GM12874 (cell line): ENCODE results near the gene RUNX1.

Source experiments
- TF ChIP-seq, protein P1 (sequence below): IDR thresholded peaks from 2 replicates; pipeline ENCODE4 v1.5.1; 2011; ENCODE audit warnings: low read depth, mild to moderate bottlenecking, control low read depth, low read length, moderate library complexity; ENCODE audit not compliant: insufficient read depth

The RUNX1 gene

DNA sequence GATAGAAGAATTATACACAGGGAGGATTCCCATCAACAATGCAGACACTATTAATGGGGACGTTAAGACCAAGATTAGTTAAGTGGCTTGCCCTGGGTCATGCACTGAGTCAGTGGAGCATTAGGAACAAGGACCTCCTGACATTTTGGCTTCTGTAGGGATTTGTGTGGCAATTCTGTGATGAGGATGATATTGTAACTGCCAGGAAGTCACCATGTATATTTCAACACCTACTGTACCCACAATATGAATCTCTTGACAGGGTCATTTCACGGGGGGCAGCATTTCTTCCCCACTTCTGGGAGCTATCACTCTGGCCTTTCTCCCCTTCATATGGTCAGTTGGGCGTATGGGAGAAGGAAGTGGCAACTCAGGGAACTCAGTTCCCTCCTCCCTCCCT, 134.9 kb downstream of the RUNX1 start:
- TF ChIP-seq, protein P1, sequence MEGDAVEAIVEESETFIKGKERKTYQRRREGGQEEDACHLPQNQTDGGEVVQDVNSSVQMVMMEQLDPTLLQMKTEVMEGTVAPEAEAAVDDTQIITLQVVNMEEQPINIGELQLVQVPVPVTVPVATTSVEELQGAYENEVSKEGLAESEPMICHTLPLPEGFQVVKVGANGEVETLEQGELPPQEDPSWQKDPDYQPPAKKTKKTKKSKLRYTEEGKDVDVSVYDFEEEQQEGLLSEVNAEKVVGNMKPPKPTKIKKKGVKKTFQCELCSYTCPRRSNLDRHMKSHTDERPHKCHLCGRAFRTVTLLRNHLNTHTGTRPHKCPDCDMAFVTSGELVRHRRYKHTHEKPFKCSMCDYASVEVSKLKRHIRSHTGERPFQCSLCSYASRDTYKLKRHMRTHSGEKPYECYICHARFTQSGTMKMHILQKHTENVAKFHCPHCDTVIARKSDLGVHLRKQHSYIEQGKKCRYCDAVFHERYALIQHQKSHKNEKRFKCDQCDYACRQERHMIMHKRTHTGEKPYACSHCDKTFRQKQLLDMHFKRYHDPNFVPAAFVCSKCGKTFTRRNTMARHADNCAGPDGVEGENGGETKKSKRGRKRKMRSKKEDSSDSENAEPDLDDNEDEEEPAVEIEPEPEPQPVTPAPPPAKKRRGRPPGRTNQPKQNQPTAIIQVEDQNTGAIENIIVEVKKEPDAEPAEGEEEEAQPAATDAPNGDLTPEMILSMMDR = no peak

DNA sequence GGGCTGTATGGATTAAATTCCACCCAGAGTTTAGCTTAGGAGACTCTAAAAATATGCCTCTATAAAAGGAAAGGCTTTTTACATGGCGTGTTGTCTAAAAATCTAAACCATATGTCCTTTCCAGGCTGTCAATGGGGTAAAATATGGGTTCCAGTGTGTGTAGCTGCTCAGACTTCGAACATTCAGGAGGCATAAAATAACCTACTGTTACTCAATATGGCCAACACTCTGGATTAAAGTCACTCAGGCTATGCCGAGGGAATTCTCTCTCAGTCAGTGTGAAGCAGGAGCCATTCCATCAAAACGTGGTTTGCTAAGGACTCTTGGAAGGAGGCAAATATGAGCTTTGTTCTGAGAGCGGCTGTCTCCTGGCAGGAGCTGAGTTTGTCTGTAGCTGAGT, 135.3 kb downstream of the RUNX1 start:
- TF ChIP-seq, protein P1 = no peak

DNA sequence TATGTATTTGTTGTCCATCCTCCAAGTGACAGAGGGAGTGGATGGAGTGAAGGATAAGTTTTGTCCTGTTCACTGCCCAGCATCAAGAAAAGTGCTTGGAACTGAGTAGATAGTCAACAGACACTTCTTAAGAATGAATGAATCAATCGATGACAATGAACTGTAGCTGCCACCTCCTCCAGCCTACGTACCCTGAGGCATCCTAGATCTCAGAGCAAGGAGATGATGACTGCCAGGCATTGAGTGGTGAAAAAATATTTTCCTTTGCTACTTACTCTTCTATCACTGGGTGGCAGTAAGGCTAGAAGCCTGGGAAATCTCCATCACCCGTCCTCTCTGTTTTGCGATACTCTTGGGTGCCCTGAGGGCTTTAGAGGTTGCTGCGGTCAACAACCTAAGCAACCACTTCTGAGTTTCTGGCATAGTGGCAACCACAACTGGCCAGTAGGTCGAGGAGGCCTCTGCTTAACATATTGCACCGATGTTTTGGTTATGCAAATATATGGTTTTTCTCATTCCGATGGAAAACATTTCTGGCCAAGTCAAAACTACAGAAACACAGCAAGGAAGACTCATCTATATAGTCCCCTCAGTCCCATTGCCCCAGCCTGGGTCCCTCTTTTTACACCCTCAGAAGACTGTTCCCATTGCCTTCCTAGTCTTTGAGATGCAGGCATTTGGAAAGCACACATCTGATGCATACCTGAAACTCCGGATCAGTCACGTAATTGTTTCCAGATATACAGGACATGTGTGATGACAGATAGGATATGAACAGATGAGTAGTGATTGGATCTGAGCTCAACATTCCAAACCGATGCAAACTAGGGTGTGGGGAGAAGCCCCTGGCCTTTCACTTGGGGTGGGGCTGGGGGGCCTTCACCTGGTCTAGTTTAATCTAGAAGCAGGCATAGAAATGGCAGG, 136.8 kb downstream of the RUNX1 start:
- TF ChIP-seq, protein P1 = 0 out of 2 replicates have a peak, but pooled peaks have one; percentile 12

DNA sequence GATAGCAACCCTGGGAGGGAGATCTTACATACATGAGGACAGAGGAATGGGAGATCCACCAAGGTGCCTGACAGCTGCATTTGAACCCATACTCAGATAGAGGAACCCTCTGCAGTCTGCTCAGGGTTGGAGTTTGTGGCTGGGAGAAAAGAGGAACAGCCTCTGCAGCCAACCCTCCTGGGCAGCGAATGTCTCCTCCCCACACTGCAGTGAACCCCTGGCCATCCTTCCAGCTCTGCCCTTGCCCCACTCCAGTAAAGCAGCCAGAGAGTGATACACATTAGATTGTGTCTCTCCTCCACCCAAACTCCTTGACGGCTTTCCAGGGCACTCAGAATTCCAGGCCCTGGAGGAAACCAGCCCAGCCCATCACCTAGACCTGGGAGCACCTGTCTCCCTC, 137.7 kb downstream of the RUNX1 start:
- TF ChIP-seq, protein P1 = no peak

DNA sequence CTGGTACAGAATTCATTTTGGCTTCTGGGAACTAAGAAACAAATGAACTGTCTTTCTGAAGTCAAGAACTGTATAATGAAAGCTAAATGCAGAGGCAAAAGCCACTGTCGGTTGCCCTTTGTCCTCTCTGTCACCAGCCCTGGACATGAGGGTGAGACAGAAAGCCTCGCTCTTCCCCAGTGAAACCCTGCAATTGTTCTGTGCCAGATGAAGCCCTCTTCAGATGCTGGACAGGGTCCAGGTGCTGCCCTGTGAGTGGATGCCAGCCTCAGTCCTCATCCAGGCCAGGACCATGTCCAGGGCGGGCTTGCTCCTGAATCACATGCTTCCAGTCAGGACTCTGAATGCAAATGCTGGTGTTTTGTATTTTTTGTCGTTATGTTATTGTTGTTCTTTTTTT, 138.7 kb downstream of the RUNX1 start:
- TF ChIP-seq, protein P1 = no peak

DNA sequence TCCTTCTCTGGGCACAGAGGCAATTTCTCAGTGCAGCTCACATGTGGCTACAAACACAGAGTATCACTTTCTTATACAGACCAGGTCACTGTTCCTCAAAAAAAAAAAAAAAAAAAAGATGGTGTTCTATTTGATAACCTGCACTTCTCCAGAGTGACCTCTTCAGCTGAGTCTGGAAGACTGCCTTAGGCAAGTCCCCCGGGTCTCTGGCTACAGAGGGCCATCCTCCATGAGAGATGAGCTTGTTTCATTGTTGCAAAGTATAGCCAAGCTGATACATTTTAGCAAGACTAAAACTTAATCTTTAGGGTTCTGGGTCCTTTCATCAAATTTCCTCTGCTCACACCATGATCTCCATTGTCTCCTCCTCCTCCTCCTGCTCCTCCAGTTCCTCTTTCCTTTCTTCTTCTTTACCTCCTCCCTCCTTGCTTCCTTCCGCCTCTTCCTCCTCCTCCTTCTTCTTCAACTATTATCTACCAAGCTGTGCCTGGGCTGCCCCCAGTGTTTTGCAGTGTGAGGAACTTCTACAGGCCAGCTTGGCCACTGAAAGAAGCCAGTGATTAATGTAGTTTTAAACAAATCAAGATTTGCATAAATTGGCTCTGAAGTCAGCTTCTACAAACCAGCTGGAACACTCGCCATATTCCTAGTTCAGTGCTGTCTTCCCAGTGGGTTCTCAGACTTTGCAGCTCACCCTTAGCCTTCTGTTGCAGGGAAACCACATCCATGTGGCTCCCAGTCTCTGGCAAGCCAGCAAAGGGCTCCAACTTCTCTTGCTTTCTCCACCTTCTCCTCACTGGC, 139.4 kb downstream of the RUNX1 start:
- TF ChIP-seq, protein P1 = no peak

DNA sequence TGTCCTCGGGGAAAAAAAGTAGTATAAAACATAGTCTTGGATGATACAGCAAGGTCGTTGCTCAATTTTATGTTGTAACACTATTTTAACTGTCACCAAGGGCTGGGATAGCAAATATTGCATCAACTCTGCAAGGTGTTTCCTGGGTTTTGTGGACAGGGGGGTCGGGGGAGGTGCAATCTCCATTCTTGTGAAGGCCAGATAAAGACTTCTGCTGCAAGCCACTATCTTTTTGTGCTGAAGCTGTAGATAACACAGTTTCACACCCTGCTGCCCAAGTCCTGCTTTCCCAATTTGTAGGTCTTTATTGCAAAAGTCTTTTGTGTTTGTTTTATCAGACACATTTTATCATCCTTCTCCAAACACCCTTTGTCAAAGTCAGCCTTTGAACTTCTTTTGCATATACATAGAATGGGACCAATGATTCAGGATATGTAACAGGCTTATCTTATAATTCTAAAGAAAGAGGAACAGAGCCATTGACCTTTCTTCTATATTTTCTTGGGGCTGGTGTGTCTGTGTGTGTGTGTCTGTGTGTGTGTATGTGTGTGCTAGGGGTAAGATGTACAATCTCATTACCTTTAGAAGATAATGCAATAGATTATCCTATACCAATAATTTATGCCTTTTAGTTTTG, 140.6 kb downstream of the RUNX1 start:
- TF ChIP-seq, protein P1 = no peak
